Naive thymus-derived CD8-positive, alpha-beta T cell (primary cell): ENCODE measurements around the gene P2RY8. TPM values are rescaled to one million over a fixed set of nuclear protein-coding genes. Genes with fewer than 3 reads are reported as not detected.
A peak's percentile ranks its signal among the peaks of the same experiment; 100 is the strongest.
"Not testable (repeated sequence)": the region's sequence is repeated elsewhere in the genome, so short reads cannot be mapped to it uniquely, and the experiment has no call there.

Experiments used
- ATAC-seq, 2 donors: fragments of 150-1000 bp; cut with Tn5 transposase in 1 of 2; sonication (Bioruptor Pico), chemical (Tn5 transposase) in 1 of 2; 1 replicate in 1 of 2; 2 replicates in 1 of 2; pipeline ENCODE4 v1.10.0; 2021; ENCODE audit warnings: mild to moderate bottlenecking in 2 of 2, moderate library complexity in 2 of 2
- POLR2A ChIA-PET: fragments of 350-600 bp; sonication (Branson Sonifier 250); formaldehyde crosslinking; loops from one replicate; lab custom pipeline; 2021; ENCODE audit warnings: antibody characterized with exemption; lab: Charles Lee
- DNase-seq, 10 donors: peaks; one replicate each; pipeline versions ENCODE4 v3.0.0 to v3.0.0-alpha.2; 2020 to 2022
- H3K27ac Mint-ChIP-seq, 10 donors: one replicate each; pipeline ENCODE4 v1.8.0; 2020 to 2022; ENCODE audit warnings: mild to moderate bottlenecking in 10 of 10, mixed read lengths in 10 of 10, moderate library complexity in 4 of 10, inconsistent platforms in 1 of 10
- H3K27me3 Mint-ChIP-seq, 5 donors: one replicate each; pipeline ENCODE4 v1.8.0; 2021 to 2022; ENCODE audit warnings: mixed read lengths in 5 of 5
- H3K36me3 Mint-ChIP-seq, 3 donors: one replicate each; pipeline ENCODE4 v1.8.0; 2020 to 2022; ENCODE audit warnings: mixed read lengths in 3 of 3, mild to moderate bottlenecking in 2 of 3, inconsistent platforms in 1 of 3
- H3K4me1 Mint-ChIP-seq, 4 donors: one replicate each; pipeline ENCODE4 v1.8.0; 2021 to 2022; ENCODE audit warnings: mixed read lengths in 4 of 4
- H3K4me3 Mint-ChIP-seq, 10 donors: one replicate each; pipeline ENCODE4 v1.8.0; 2020 to 2022; ENCODE audit warnings: mild to moderate bottlenecking in 10 of 10, mixed read lengths in 10 of 10, moderate library complexity in 6 of 10, inconsistent platforms in 1 of 10
- H3K9me3 Mint-ChIP-seq, 9 donors: one replicate each; pipeline ENCODE4 v1.8.0; 2020 to 2022; ENCODE audit warnings: mixed read lengths in 9 of 9, mild to moderate bottlenecking in 3 of 9, inconsistent platforms in 1 of 9, moderate library complexity in 1 of 9
- polyA plus RNA-seq, 3 donors: library from polyadenylated mRNA; unstranded; fragments of 300-500 nt; fragmentation: Illumina TruSeq; gene quantifications; one replicate each; pipeline ENCODE4 v1.2.3, GENCODE V29; 2021
- total RNA-seq, 8 experiments: library from RNA in 2 of 8; stranded (reverse) in 2 of 8; gene quantifications; one replicate each; pipeline ENCODE4 v1.2.3 and lab custom pipeline; 2021 to 2026

Gene P2RY8, protein sequence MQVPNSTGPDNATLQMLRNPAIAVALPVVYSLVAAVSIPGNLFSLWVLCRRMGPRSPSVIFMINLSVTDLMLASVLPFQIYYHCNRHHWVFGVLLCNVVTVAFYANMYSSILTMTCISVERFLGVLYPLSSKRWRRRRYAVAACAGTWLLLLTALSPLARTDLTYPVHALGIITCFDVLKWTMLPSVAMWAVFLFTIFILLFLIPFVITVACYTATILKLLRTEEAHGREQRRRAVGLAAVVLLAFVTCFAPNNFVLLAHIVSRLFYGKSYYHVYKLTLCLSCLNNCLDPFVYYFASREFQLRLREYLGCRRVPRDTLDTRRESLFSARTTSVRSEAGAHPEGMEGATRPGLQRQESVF
- 100 to 1,000 TPM; 131 to 132 TPM for total RNA-seq
- polyA plus RNA-seq: 100 to 1,000 TPM; 163 to 190 (median 169) TPM
- total RNA-seq (lab: John Stamatoyannopoulos, UW): 28.5 to 240 (median 164) reads per million in 6 experiments

DNA sequence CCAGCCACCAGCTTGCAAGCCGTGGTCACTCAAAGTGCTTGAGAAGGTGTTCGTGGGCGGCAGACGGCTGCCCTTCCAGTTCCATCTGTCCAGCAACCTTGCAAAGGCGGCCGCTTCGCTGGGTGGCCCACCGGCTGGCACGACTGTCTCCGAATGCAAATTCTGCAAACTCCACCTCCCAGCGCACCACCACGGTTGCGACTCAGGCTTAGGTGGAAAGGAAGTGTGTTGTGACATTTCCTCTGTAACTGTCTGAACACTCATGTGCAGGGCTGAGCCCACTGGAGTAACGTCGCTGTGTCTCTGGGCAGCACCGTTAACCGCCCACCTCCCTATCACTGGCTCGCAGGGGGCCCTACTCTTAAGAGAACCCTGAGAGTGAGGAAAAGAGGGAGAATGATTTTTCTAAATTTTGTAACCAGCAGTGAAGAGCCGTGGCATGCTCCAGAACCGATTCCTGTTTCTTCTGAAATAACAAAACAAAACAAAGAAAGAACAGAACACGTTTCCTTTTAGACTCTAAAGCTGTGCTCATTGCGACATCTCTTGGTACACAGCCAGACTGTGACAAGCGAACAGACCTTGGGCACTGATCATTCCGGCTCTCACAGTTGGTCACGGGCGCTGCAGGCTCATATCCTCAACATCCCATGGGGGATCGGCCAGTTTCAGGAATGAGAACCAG is at the start of gene P2RY8:
TSS of gene P2RY8 (minus strand) at position 155 of the 685 bp plus-strand sequence. CDS start 70,627 bp downstream, outside the sequence.
- H3K27ac Mint-ChIP-seq: peak within 1 kb of the TSS; percentile 95 to 100 (median 99)
- POLR2A ChIA-PET: no interaction called here
- H3K27me3 Mint-ChIP-seq: no peaks in the 10 kb centered on the region
- ATAC-seq (peak; percentile 81 to 84), DNase-seq (peak; percentile 48 to 88 (median 84))
- H3K4me3 Mint-ChIP-seq: peak within 1 kb of the TSS; percentile 93 to 98 (median 98)
- H3K9me3 Mint-ChIP-seq: no peaks in the 10 kb centered on the region
- peaks cover 11 to 24% (median 20%) of the 10 kb centered on the region in 4 donors for H3K4me1 Mint-ChIP-seq
- peaks cover 7 to 8% (median 7%) of the 10 kb centered on the region in 3 donors for H3K36me3 Mint-ChIP-seq

DNA sequence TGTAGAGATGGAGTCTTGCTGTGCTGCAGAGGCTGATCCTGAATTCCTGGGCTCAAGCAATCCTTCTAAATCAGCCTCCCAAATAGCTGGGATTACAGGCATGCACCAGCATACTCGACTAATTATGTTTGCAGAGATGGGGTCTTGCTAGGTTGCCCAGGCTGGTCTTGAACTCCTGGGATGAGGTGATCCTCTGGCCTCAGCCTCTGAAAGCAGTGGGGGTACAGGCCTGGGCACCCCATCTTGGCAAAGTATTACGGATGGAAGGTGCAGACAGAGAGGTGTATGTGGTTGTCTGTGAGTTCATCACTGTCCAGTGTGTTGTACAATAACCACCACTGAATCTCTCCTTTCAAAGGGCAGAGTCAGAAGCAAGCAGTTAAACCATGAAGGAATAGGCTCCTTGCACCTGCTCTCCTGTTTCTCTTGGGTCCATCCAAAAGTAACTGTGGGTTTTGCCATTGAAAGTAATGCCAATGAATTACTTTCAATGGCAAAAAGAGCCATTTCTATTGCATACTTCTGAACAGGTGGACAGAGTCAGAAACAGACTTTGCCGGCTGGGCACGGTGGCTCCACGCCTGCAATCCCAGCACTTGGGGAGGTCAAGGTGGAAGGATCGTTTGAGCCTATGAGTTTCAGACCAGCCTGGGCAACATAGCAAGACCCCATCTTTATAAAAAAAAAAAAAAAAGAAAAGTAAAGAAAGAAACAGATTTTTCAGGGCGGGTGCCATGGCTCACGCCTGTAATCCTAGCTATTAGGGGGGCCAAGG is 47.4 kb upstream of the P2RY8 start:
- Mint-ChIP-seq H3K4me3 (no peak overlapping the region), H3K27me3 (no peaks in the 10 kb centered on the region), H3K9me3 (peaks cover 0 to 9% (median 0%) of the 10 kb centered on the region in 9 donors), H3K27ac (peak overlapping the region in 1 of 10 donors; percentile 31), H3K4me1 (peaks cover 16 to 34% (median 25%) of the 10 kb centered on the region in 4 donors), H3K36me3 (no peaks in the 10 kb centered on the region)
- ATAC-seq (no peak), DNase-seq (peak in 1 of 10 donors; percentile 7)
- POLR2A ChIA-PET: no interaction called here

DNA sequence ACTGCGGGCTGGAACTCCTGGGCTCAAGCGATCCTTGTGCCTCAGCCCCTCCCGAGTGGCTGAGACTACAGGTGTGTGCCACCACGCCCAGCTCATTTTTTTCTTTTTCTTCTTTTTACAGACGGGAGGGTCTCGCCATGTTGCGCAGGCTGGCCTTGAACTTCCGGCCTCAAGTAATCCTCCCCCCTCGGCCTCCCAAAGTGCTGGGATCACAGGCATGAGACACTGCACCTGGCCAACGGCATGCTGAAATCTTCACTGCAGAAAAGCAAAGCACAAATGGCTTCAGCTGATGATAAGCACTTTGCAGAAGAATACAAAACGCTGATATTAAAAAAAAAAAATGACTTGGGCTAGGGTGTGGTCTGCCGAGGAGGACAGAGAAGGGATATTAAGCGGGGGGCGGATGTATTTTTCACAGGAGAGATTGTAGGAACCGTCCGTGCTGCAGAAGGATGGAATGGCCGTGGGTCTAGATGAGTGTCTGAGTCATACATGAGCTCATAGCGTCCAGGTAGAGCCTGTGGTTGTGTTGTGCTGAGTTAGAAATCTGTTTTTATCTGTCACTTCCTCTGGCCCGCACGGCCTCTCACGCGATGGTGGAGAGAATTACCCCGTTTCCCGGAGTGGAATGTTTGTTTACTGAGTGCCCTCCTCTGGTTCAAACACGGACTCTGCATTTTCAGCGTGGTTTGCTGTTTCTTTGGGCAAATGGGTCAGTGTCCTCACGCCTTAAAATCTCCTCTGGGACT is 45.9 kb upstream of the P2RY8 start:
- Mint-ChIP-seq H3K4me3 (peak overlapping the region in 5 of 10 donors; percentile 19 to 59 (median 33)), H3K27ac (peak overlapping the region in 8 of 10 donors; percentile 10 to 84 (median 61)), H3K9me3 (peaks cover 0 to 9% (median 0%) of the 10 kb centered on the region in 9 donors), H3K27me3 (no peaks in the 10 kb centered on the region), H3K4me1 (peaks cover 16 to 36% (median 23%) of the 10 kb centered on the region in 4 donors), H3K36me3 (no peaks in the 10 kb centered on the region)
- DNase-seq: peak in 1 of 10 donors; percentile 16
- POLR2A ChIA-PET: no interaction called here
- ATAC-seq: peak; percentile 30 to 63

DNA sequence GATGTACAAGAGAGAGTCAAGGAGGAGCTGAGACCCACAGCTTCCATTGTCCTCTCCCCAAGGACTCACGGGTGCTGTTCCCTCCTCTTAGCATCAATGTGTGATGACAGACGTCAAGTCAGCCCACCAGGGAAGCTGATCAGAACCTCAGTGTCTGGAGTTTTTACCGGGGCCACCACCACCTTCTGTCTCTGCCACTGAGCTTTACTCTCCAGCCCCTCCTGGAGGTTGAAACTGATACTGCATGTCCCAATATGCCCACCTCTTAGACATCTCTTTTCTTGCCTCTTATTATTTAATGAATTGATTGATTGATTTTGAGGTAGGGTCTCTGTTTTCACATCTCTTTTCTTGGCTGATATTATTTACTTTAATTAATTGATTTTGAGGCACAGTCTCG is 44.1 kb upstream of the P2RY8 start:
- Mint-ChIP-seq H3K27me3 (no peaks in the 10 kb centered on the region), H3K27ac (peak overlapping the region in 8 of 10 donors; percentile 20 to 78 (median 46)), H3K9me3 (peaks cover 0 to 9% (median 0%) of the 10 kb centered on the region in 9 donors), H3K4me3 (peak overlapping the region in 2 of 10 donors; percentile 24), H3K36me3 (no peaks in the 10 kb centered on the region), H3K4me1 (peaks cover 13 to 29% (median 17%) of the 10 kb centered on the region in 4 donors)
- ATAC-seq: peak; percentile 61 to 86
- peak in 8 of 10 donors; percentile 55 to 78 (median 72) for DNase-seq
- POLR2A ChIA-PET: no interaction called here

DNA sequence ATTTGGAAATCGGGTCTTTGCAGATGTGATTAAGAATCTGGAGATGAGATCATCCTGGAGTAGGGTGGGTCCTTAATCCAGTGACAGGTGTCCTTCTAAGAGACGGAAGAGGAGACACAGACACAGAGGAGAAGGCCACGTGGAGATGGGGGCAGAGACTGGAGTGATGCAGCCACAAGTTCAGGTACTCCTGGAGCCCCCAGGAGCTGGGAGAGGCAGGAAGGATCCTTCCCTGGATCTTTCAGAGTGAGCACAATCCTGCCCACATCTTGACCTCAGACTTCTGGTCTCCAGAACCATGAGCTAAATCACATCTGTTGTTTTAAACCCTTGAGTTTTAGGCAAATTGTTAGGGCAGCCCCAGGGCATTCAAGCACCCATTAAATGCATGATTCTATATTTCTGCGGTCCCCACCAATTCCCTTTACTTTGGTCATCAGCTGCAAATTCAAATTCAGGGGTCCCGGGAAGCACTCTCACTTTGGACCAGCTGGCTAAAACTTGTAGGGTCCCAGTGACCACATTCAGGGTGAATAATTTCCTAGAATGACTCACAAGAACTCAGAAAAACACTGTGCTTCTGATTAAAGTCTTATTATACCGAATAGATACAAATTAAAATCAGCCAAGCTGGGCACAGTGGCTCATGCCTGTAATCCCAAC is 41.7 kb upstream of the P2RY8 start:
- peak overlapping the region in 1 of 10 donors; percentile 20 for H3K4me3 Mint-ChIP-seq
- DNase-seq (peak in 1 of 10 donors; percentile 14), ATAC-seq (no peak)
- H3K36me3 Mint-ChIP-seq: no peaks in the 10 kb centered on the region
- peaks cover 0 to 9% (median 0%) of the 10 kb centered on the region in 9 donors for H3K9me3 Mint-ChIP-seq
- peak overlapping the region in 4 of 10 donors; percentile 53 to 65 (median 54) for H3K27ac Mint-ChIP-seq
- POLR2A ChIA-PET: no interaction called here
- peaks cover 12 to 25% (median 15%) of the 10 kb centered on the region in 4 donors for H3K4me1 Mint-ChIP-seq
- no peaks in the 10 kb centered on the region for H3K27me3 Mint-ChIP-seq

DNA sequence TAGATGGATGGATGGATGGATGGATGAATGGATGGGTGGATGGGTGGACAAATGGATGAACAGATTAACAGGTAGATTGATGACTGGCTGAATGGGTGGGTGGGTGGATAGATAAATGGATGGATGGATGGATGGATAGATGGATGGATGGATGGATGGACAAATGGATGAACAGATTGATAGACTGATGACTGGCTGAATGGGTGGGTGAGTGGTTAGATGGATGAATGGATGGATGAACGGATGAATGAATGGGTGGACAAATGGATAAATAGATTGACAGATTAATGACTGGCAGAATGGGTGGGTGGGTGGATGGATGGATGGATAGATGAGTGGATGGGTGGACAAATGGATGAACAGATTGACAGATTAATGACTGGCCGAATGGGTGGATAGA is 40.9 kb upstream of the P2RY8 start:
- no peak for ATAC-seq
- peaks cover 0 to 9% (median 0%) of the 10 kb centered on the region in 9 donors for H3K9me3 Mint-ChIP-seq

DNA sequence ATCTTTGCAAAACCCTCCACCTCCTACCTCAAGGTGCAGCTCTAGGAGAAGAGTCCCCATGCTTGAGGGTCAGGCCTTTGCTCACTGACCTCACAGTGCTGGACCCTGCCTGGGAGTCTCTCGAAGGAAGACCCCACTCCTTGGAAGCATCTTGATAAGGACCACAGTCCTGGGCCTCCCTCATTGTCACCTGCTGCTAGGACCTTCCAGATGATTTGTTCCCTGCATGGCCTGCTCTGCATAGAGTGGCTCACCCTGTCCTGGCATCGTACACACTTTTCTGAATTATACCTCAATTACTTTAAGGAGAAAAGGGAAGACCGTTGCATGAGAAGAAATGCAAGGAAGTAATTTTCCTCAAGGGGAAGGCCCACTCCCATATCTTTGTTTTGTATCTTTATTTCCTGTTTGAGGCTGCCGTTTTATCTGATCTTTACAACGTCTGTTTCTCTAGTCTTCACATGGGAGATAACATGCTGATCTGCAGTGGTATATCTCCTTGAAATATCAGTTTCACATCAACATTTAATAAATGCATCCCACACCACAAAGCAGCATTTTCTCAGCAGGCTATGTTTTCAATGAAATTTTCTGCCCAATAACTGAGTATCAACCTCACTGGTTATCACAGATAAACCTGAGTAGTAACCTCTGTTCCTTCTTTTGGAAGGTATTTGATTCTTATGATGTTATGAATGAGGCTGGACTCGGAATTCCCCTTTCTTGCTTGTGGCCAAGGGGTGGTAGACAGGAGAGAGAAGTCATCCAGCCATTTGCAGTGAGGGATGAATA is 39.4 kb upstream of the P2RY8 start:
- peak in 4 of 10 donors; percentile 14 to 37 (median 36) for DNase-seq
- Mint-ChIP-seq H3K27me3 (no peaks in the 10 kb centered on the region), H3K4me3 (no peak overlapping the region), H3K9me3 (peaks cover 0 to 9% (median 0%) of the 10 kb centered on the region in 9 donors), H3K4me1 (peaks cover 6 to 24% (median 10%) of the 10 kb centered on the region in 4 donors), H3K27ac (no peak overlapping the region), H3K36me3 (no peaks in the 10 kb centered on the region)
- peak; percentile 70 to 75 for ATAC-seq
- POLR2A ChIA-PET: no interaction called here

More for the DNA sequence above, 40.9 kb upstream of the P2RY8 start:
- DNase-seq: no peak
- Mint-ChIP-seq H3K27me3 (no peaks in the 10 kb centered on the region), H3K4me3 (no peak overlapping the region), H3K4me1 (peaks cover 5 to 17% (median 8%) of the 10 kb centered on the region in 4 donors), H3K27ac (no peak overlapping the region), H3K36me3 (no peaks in the 10 kb centered on the region)
- POLR2A ChIA-PET: no interaction called here

DNA sequence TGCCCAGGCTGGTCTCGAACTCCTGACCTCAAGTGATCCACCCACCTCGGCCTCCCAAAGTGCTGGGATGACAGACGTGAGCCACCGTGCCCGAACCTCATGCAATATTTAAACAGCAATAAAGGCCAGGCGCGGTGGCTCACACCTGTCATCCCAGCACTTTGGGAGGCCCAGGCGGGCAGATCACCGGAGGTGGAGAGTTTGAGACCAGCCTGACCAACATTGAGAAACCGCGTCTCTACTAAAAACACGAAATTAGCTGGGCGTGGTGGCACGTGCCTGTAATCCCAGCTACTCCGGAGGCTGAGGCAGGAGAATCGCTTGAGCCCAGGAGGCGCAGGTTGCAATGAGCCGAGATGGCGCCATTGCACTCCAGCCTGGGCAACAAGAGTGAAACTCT is 37.2 kb upstream of the P2RY8 start:
- H3K4me3 Mint-ChIP-seq, H3K9me3 Mint-ChIP-seq, H3K27ac Mint-ChIP-seq, H3K36me3 Mint-ChIP-seq, ATAC-seq, POLR2A ChIA-PET, H3K27me3 Mint-ChIP-seq: not testable (repeated sequence)
- peak in 1 of 10 donors; percentile 6 for DNase-seq
- H3K4me1 Mint-ChIP-seq: peaks cover 11 to 33% (median 21%) of the 10 kb centered on the region in 4 donors

DNA sequence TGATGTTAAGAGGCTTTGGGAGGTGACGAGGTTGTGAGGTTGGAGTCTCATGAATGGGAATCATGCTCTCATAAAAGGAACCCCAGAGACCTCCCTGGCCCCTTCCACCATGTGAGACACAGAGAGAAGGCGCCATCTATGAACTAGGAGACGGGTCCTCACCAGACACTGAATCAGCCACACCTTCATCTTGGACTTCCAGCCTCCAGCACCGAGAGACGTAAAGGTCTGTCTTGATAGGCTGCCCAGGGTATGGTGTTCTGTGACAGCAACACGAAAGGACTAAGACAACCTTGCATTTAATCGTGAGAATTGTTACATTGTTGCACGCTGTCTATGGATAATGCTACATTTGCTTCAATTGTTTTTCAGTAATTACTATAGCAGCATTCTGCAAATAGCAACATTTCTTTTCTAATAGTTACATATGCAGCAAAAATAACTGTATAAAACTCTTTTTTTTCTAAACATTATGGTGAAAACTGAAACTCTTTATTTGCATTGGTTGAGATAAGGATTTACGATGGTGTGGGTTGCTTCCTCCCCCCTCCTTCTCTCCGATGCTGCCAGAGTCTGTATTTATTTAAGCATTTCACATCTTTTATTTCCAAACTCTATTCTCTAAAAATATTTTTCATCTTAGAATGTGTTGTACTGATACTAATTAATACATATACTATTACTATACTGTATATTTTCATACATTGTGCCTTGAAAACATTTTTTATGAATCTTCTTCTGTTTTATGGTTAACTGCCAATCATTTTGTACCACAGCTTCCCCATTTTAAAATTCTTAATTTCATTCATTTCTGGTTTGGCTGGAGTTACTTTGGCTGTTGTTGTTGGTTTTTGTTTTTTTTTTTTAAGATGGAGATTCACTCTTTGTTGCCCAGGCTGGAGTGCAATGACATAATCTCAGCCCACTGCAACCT is 28.0 kb upstream of the P2RY8 start:
- DNase-seq (peak in 1 of 10 donors; percentile 5), ATAC-seq (no peak)
- Mint-ChIP-seq H3K27ac (peak overlapping the region in 2 of 10 donors; percentile 41 to 75), H3K4me3 (peak overlapping the region in 1 of 10 donors; percentile 42), H3K9me3 (no peaks in the 10 kb centered on the region), H3K27me3 (no peaks in the 10 kb centered on the region), H3K4me1 (peaks cover 26 to 58% (median 49%) of the 10 kb centered on the region in 4 donors), H3K36me3 (no peaks in the 10 kb centered on the region)
- POLR2A ChIA-PET: no interaction called here

DNA sequence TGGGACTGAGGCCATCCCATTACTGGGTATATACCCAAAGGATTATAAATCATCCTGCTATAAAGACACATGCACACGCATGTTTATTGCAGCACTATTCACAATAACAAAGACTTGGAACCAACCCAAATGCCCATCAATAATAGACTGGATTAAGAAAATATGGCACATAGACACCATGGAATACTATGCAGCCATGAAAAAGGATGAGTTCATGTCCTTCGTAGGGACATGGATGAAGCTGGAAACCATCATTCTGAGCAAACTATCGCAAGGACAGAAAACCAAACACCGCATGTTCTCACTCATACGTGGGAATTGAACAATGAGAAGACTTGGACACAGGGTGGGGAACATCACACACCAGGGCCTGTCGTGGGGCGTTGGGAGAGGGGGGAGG is 27.1 kb upstream of the P2RY8 start:
- ATAC-seq, H3K9me3 Mint-ChIP-seq, H3K36me3 Mint-ChIP-seq, POLR2A ChIA-PET, H3K27me3 Mint-ChIP-seq: not testable (repeated sequence)
- Mint-ChIP-seq H3K27ac (peak overlapping the region in 7 of 10 donors; percentile 4 to 95 (median 57)), H3K4me1 (peaks cover 21 to 57% (median 49%) of the 10 kb centered on the region in 4 donors), H3K4me3 (peak overlapping the region in 4 of 10 donors; percentile 18 to 61 (median 36))
- DNase-seq: peak in 1 of 10 donors; percentile 4
